Endothelial cell (in vitro differentiated cells): ENCODE measurements around the gene FBH1. TPM values are rescaled to one million over a fixed set of nuclear protein-coding genes. Genes with fewer than 3 reads are reported as not detected.
A peak's percentile ranks its signal among the peaks of the same experiment; 100 is the strongest.

ENCODE experiments used
- DNase-seq: peaks from one replicate; pipeline ENCODE4 v3.0.0; 2021; ENCODE audit warnings: low spot score
- H3K27ac Mint-ChIP-seq: one replicate; pipeline ENCODE4 v1.8.0; 2021; ENCODE audit warnings: mixed read lengths, inconsistent platforms; ENCODE audit not compliant: unreplicated experiment
- H3K27me3 Mint-ChIP-seq: one replicate; pipeline ENCODE4 v1.8.0; 2021; ENCODE audit warnings: mild to moderate bottlenecking, moderate library complexity, mixed read lengths, inconsistent platforms; ENCODE audit not compliant: unreplicated experiment
- H3K36me3 Mint-ChIP-seq: one replicate; pipeline ENCODE4 v1.8.0; 2021; ENCODE audit warnings: mild to moderate bottlenecking, low read depth, mixed read lengths, inconsistent platforms; ENCODE audit not compliant: unreplicated experiment
- H3K4me1 Mint-ChIP-seq: one replicate; pipeline ENCODE4 v1.8.0; 2021; ENCODE audit warnings: mild to moderate bottlenecking, mixed read lengths, inconsistent platforms; ENCODE audit not compliant: unreplicated experiment
- H3K4me3 Mint-ChIP-seq: one replicate; pipeline ENCODE4 v1.8.0; 2021; ENCODE audit warnings: mild to moderate bottlenecking, mixed read lengths, inconsistent platforms; ENCODE audit not compliant: unreplicated experiment
- H3K9me3 Mint-ChIP-seq: one replicate; pipeline ENCODE4 v1.8.0; 2021; ENCODE audit warnings: mixed read lengths, inconsistent platforms; ENCODE audit not compliant: unreplicated experiment
- CTCF ChIP-seq: fragments of 200-600 bp; sonication (generic); IDR thresholded peaks from one replicate; pipeline ENCODE4 v1.5.0; 2021; ENCODE audit warnings: antibody characterized with exemption; ENCODE audit not compliant: unreplicated experiment
- total RNA-seq: library from RNA; stranded (reverse); fragmentation: NEBNext Ultra II Directional; extraction: Animal tissue kit (Norgen Biotek cat#: 25700); gene quantifications from one replicate; pipeline ENCODE4 v1.2.1, GENCODE V29; 2021; ENCODE audit not compliant: unreplicated experiment

FBH1 gene
- total RNA-seq, 1 donor from 2014 or later, result 95.2 TPM

- Mint-ChIP-seq H3K27ac (peak overlapping the region; percentile 51), H3K36me3 (peaks cover 38% of the 10 kb centered on the region), H3K4me3 (peak overlapping the region; percentile 3)
Observed at GRCh38 chr10:5894403-5894802, 4.4 kb downstream of the FBH1 start.

GRCh38 chr10:5894873-5895272, 4.8 kb downstream of the FBH1 start:
- Mint-ChIP-seq H3K4me1 (peaks cover 35% of the 10 kb centered on the region), H3K4me3 (peak overlapping the region; percentile 52), H3K9me3 (no peaks in the 10 kb centered on the region), H3K27me3 (peaks cover 3% of the 10 kb centered on the region), H3K36me3 (peaks cover 38% of the 10 kb centered on the region), H3K27ac (no peak overlapping the region)
- no peak for DNase-seq
- no peak for TF ChIP-seq CTCF

More at GRCh38 chr10:5894403-5894802, 4.4 kb downstream of the FBH1 start:
- Mint-ChIP-seq H3K4me1 (peaks cover 35% of the 10 kb centered on the region), H3K27me3 (peaks cover 3% of the 10 kb centered on the region), H3K9me3 (no peaks in the 10 kb centered on the region)
- DNase-seq, result no peak
- TF ChIP-seq CTCF, result no peak

DNA sequence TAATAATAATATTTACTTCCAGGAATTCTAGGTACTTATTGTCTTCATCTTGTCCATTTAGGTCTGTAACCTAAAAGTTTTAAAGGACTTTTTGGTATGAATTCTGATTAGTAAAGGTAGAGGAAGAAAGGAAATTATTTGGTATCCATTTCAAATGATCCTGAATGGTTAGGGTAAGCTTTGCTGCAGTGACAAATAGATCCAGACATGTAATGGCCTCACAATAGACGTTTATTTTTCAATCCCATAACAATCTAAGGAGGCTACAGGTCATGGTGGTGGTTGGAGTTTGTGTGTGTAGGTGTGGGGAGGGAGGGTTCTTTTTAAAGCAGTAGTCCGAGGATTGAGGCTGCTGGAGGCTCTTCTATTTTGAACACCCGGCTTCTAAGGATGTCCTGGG, 5.3 kb downstream of the FBH1 start:
- peaks cover 3% of the 10 kb centered on the region for H3K27me3 Mint-ChIP-seq
- H3K4me3 Mint-ChIP-seq, result peak overlapping the region; percentile 52
- peaks cover 35% of the 10 kb centered on the region for H3K4me1 Mint-ChIP-seq
- TF ChIP-seq CTCF, result no peak
- peaks cover 38% of the 10 kb centered on the region for H3K36me3 Mint-ChIP-seq
- DNase-seq, result no peak
- no peaks in the 10 kb centered on the region for H3K9me3 Mint-ChIP-seq
- H3K27ac Mint-ChIP-seq, result no peak overlapping the region

GRCh38 chr10:5895804-5896203, 5.8 kb downstream of the FBH1 start:
- Mint-ChIP-seq H3K9me3 (no peaks in the 10 kb centered on the region), H3K27ac (no peak overlapping the region), H3K4me1 (peaks cover 32% of the 10 kb centered on the region), H3K4me3 (no peak overlapping the region), H3K36me3 (peaks cover 36% of the 10 kb centered on the region), H3K27me3 (peaks cover 3% of the 10 kb centered on the region)
- TF ChIP-seq CTCF, result no peak
- DNase-seq, result no peak

DNA sequence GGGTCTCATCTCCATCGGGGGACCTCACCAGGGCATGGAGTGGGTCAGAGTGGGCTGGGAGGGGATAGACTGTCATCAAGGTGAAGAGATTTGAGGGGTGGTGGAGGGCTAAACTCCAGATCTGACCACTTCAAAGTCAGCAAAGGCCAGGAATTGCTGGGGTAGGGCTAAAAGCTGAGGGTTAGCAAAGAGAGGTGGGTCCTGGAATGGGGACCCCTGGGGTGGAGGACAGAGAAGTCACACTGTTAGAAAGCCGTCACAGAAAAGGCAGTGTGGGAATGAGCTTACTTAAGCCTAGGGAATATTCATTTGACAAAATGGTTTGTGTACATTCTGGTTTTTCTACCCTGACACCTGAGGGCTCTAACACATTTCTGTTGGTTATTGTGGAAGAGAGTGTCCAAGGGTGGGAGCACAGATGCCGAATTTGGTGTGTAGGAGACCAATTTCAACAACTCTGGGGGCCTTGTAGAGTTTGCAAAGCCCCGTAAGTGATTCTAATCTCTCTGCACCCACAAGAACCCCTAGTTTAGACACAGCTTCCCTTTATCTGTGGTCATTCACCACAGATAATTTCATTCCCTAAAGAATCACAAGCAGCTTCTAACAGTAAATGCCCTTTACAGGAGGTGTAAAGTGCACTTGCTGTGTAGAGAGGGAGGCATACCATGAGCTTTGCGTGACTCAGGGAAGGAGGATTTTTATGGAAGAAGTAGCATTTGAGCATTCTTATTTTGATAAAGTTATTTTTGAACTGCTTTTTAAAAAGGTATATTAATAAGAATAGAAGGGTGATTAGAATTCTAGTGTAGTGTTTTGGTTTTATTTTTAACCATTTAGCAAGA, 6.4 kb downstream of the FBH1 start:
- peaks cover 26% of the 10 kb centered on the region for H3K4me1 Mint-ChIP-seq
- DNase-seq, result no peak
- no peak for TF ChIP-seq CTCF
- no peak overlapping the region for H3K4me3 Mint-ChIP-seq
- H3K27me3 Mint-ChIP-seq, result peaks cover 2% of the 10 kb centered on the region
- H3K27ac Mint-ChIP-seq, result no peak overlapping the region
- H3K36me3 Mint-ChIP-seq, result peaks cover 33% of the 10 kb centered on the region
- no peaks in the 10 kb centered on the region for H3K9me3 Mint-ChIP-seq
